Nephron (organoid): Measurements from ENCODE around the gene KLHL12.
A peak's percentile ranks its signal among the peaks of the same experiment; 100 is the strongest.

Experiments used
- H3K27ac Mint-ChIP-seq, 3 experiments: 2 replicates each; pipeline ENCODE4 v1.8.0; 2020; ENCODE audit warnings: mixed read lengths in 3 of 3, mild to moderate bottlenecking in 2 of 3, moderate library complexity in 1 of 3
- H3K27me3 Mint-ChIP-seq: 2 replicates; pipeline ENCODE4 v1.8.0; 2021; ENCODE audit warnings: low read depth, mild to moderate bottlenecking, moderate library complexity, mixed read lengths
- H3K36me3 Mint-ChIP-seq: 2 replicates; pipeline ENCODE4 v1.8.0; 2020; ENCODE audit warnings: low read depth, mixed read lengths
- H3K4me1 Mint-ChIP-seq: 2 replicates; pipeline ENCODE4 v1.8.0; 2020; ENCODE audit warnings: mixed read lengths
- H3K4me3 Mint-ChIP-seq, 3 experiments: 2 replicates each; pipeline ENCODE4 v1.8.0; 2020; ENCODE audit warnings: mild to moderate bottlenecking in 3 of 3, mixed read lengths in 3 of 3, moderate library complexity in 2 of 3
- H3K9me3 Mint-ChIP-seq: 2 replicates; pipeline ENCODE4 v1.8.0; 2020; ENCODE audit warnings: mixed read lengths
- CTCF ChIP-seq, 3 experiments: fragments of 200-600 bp; sonication (generic); IDR thresholded peaks; one replicate each; pipeline ENCODE4 v1.5.0; 2021; ENCODE audit warnings: antibody characterized with exemption in 3 of 3; ENCODE audit not compliant: unreplicated experiment in 3 of 3

Gene KLHL12

GRCh38 chr1:202968351-202968750 lies 41.3 kb upstream of the KLHL12 start:
- Mint-ChIP-seq H3K27me3 (peaks cover 10% of the 10 kb centered on the region), H3K36me3 (peaks cover 9% of the 10 kb centered on the region), H3K4me1 (peaks cover 36% of the 10 kb centered on the region), H3K27ac (no peak overlapping the region), H3K4me3 (peak overlapping the region; percentile 87 to 97 (median 91)), H3K9me3 (no peaks in the 10 kb centered on the region)
- no peak for TF ChIP-seq CTCF (IDR thresholded peaks at IDR 0.05; ENCODE audit: unreplicated experiment in 3 of 3)

GRCh38 chr1:202967684-202968281 lies 40.7 kb upstream of the KLHL12 start:
- Mint-ChIP-seq H3K4me3 (peak overlapping the region; percentile 87 to 97 (median 91)), H3K4me1 (peaks cover 40% of the 10 kb centered on the region), H3K27ac (peak overlapping the region; percentile 83 to 90 (median 90)), H3K27me3 (peaks cover 6% of the 10 kb centered on the region), H3K9me3 (no peaks in the 10 kb centered on the region), H3K36me3 (peaks cover 12% of the 10 kb centered on the region)
- TF ChIP-seq CTCF (IDR thresholded peaks at IDR 0.05; ENCODE audit: unreplicated experiment in 3 of 3) = no peak

- peaks cover 54% of the 10 kb centered on the region for H3K4me1 Mint-ChIP-seq
- H3K4me3 Mint-ChIP-seq = peak overlapping the region; percentile 79 to 91 (median 90)
- no peaks in the 10 kb centered on the region for H3K27me3 Mint-ChIP-seq
- peak overlapping the region; percentile 80 to 91 (median 86) for H3K27ac Mint-ChIP-seq
- H3K9me3 Mint-ChIP-seq = no peaks in the 10 kb centered on the region
- peaks cover 14% of the 10 kb centered on the region for H3K36me3 Mint-ChIP-seq
- no peak for TF ChIP-seq CTCF (IDR thresholded peaks at IDR 0.05; ENCODE audit: unreplicated experiment in 3 of 3)
Observed at GRCh38 chr1:202966006-202966898, 39.2 kb upstream of the KLHL12 start.

- no peaks in the 10 kb centered on the region for H3K9me3 Mint-ChIP-seq
- H3K27me3 Mint-ChIP-seq = no peaks in the 10 kb centered on the region
- TF ChIP-seq CTCF (IDR thresholded peaks at IDR 0.05; ENCODE audit: unreplicated experiment in 3 of 3) = no peak
- peak overlapping the region; percentile 79 to 91 (median 90) for H3K4me3 Mint-ChIP-seq
- peak overlapping the region; percentile 54 to 86 (median 80) for H3K27ac Mint-ChIP-seq
- H3K4me1 Mint-ChIP-seq = peaks cover 59% of the 10 kb centered on the region
- H3K36me3 Mint-ChIP-seq = peaks cover 14% of the 10 kb centered on the region
Observed at GRCh38 chr1:202965422-202965821, 38.4 kb upstream of the KLHL12 start.

- Mint-ChIP-seq H3K27me3 (no peaks in the 10 kb centered on the region), H3K9me3 (no peaks in the 10 kb centered on the region), H3K4me3 (peak overlapping the region; percentile 69 to 91 (median 90)), H3K27ac (peak overlapping the region; percentile 54 to 86 (median 80)), H3K36me3 (peaks cover 14% of the 10 kb centered on the region), H3K4me1 (peaks cover 60% of the 10 kb centered on the region)
- TF ChIP-seq CTCF (IDR thresholded peaks at IDR 0.05; ENCODE audit: unreplicated experiment in 3 of 3) = no peak
Observed at GRCh38 chr1:202964791-202965410, 37.9 kb upstream of the KLHL12 start.
